ENCODE measurements around the gene LMLN. TPM values are rescaled to one million over a fixed set of nuclear protein-coding genes. Genes with fewer than 3 reads are reported as not detected.

LMLN gene
- total and polyA plus RNA-seq, 7 donors, result 0.23 to 7.5 (median 3.3) TPM

DNA sequence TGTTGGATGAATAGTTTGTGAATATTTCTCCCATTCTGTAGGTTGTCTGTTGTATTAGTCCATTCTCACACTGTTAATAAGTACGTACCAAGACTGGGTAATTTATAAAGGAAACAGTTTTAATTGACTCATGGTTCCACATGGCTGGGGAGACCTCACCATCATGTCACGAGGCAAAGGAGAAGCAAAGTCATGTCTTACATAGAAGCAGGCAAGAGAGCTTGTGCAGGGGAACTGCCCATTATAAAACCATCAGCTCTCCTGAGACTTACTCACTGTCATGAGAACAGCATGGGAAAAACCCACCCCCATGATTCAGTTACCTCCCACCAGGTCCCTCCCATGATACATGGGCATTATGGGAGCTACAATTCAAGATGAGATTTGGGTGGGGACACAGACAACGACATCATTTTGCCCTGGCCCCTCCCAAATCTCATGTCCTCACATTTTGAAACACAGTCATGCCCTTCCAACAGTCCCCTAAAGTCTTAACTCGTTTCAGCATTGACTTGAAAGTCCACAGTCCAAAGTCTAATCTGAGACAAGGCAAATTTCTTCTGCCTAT lies 133.2 kb downstream of the LMLN start:
- TF ChIP-seq EP300 (IDR thresholded peaks at IDR 0.05) (no peak), POLR2A (IDR thresholded peaks at IDR 0.05) (no peak)
- Histone ChIP-seq H3K4me3 (no peak overlapping the region), H3K27ac (no peak overlapping the region), H3K36me3 (no peaks in the 10 kb centered on the region), H3K27me3 (peaks cover 0 to 57% (median 9%) of the 10 kb centered on the region in 3 donors), H3K9me3 (no peaks in the 10 kb centered on the region), H3K4me1 (no peaks in the 10 kb centered on the region)
- intact Hi-C loops (cut with DNase I), result no loop called here
- no peak for DNase-seq
- WGBS, 2 donors, result 55 to 58% methylated on average over 4 of the region's 4 CpGs

Small RNA genes lying within 50 kb of the gene (small RNA-seq; reads per million reads assigned to genes)
- 0 reads per million in 3 donors for gene RNU6-621P
- 0 reads per million in 3 donors for gene RNU6-821P

Other genes with a start within 250 kb of the LMLN start
- 10 to 100 TPM; 35.2 to 41.8 (median 36.6) TPM for gene RUBCN, start 223.3 kb upstream of the LMLN start, total RNA-seq
- gene RUBCN, start 223.3 kb upstream of the LMLN start, polyA plus RNA-seq, result 10 to 100 TPM in 1 of 3 donors, 1 to 10 TPM in 2; 2.4 to 20.4 (median 5.5) TPM
- 10 to 100 TPM; 46.4 to 63.9 (median 51.8) TPM for gene FYTTD1, start 210.3 kb upstream of the LMLN start, total RNA-seq
- gene FYTTD1, start 210.3 kb upstream of the LMLN start, polyA plus RNA-seq, result 10 to 100 TPM; 11.4 to 15.7 (median 13.2) TPM
- 100 to 1,000 TPM in 1 of 4 donors, 10 to 100 TPM in 3; 44.7 to 154 (median 49.4) TPM for gene LRCH3, start 169.0 kb upstream of the LMLN start, total RNA-seq
- 10 to 100 TPM in 1 of 3 donors, 1 to 10 TPM in 2; 4.8 to 15.7 (median 5.5) TPM for gene LRCH3, start 169.0 kb upstream of the LMLN start, polyA plus RNA-seq
- 1,000 to 10,000 TPM in 2 of 4 donors, 100 to 1,000 TPM in 2; 603 to 1,719 (median 870) TPM for gene RPL35A, start 10.0 kb upstream of the LMLN start, total RNA-seq
- gene RPL35A, start 10.0 kb upstream of the LMLN start, polyA plus RNA-seq, result 1,000 to 10,000 TPM; 1,812 to 2,719 (median 1,988) TPM